ENCODE measurements around the gene NBEAL2.

Gene NBEAL2

DNA sequence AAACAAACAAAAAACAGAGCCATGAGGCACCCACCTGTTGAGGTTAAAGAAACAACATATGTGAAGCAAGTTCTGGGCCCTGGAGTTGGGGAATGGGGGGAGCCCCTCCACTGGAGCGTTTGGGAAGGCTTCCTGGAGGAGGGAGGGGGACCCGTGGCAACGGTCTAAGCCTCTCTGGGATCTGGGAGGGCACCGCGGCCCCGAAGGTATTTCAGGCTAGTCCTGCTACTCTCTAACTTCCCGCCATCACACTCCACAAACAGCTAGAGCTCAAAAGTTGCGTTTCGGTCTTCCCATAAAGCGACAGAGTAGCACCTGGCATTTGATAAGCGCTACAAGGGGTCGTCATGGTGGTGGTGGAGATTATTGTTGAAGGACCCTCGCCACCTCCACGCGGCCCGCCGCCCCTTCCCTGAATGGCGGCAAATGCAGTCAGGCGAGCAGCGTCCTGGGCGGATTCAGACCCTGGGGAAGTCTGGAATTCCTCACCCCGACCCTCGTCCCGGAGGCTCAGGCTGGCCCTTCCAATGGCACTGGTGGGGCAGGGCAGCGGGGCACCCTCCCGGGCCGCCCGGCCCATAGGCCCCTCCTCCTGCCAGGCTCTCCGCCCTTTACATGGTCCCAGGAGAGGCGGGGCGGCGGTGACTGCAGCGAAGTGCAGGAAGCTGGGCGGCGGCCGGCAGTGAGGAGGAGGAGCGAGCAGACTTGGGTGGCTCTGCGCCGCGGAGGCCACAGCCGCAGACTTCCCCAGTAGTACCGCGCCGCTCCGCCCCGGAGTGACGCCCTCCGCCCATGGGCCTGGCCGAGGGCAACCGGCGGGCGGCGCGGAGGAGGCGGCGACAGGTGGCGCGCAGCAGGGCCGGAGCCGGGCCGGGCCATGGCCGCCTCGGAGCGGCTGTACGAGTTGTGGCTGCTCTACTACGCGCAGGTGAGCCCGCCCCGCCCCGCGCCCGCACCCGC is at the start of gene NBEAL2:
TSS of gene NBEAL2 (plus strand) at position 682 of the 960 bp plus-strand sequence. CDS start at position 878, 196 bp downstream.
- peak; percentile 78 for DNase-seq

DNA sequence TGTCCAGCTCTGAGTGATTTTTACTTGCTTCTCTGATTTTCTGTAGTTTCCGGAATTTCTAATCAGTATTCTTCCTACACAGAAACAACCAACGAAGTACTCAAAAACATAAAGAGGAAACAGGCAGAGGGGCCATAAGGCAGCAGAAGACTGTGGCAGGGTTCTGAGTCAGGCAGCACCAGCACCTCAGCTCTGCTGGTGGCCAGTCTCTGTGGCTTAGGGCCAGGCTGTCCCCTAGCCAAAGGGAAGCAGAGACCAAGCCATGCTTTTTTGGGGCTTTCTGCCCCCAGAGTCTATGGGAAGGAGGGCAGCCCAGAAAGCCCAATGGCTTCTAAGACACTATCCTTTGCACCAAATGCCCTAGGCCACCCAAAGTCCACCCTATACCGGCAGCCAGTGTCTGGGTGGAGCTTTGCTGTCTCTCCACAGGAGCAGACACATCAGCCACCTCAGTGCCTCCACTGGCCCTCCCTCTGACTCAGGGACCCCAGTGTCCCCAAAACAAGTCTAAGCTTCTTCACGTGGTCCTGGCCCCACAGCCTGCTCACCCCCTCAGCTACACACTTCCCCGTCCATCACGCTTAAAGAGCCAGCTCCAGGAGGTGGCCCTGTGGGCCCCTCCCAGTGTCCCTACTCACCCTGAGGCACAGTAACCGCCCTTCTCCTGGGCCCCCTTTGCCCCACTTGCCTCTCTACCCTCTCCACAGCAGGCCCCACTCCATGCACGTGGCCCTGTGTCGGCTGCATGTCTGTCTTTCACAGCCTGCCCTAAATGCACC is 49.1 kb upstream of the NBEAL2 start:
- no peak for DNase-seq

GRCh38 chr3:46930945-46931403 is 48.5 kb upstream of the NBEAL2 start:
- no peak for DNase-seq

DNA sequence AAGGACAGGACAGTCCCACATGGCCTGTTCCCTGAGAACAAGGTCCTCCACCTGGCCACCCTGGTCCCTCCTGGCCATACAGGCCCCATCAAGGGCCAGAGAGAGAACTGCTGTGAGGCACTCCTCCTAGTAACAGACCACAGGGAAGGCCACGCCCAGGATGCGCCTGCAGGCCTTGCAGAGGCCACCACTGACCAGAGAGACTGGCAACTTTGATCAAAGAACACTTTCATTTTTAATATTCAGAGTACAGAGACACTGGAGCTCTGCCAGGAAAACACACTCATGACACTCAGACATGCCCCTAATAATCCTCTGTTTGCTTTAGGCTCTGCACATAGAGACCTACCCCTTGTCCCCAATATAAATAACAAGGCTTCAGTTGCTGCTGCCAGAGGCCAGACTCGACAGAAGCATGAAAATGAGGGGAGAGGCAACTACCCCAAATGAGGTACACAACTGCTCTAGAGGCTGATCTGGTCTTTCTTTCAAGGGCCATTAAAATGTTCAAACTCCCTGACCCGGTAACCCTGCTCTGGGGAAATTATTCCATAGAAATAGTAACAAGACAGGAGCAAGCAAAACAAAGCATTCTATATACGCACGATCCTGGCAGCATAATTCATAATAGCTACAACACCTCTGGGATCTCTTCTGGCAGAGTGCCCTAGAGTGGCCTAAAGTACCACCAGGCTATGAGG is 47.7 kb upstream of the NBEAL2 start:
- no peak for DNase-seq

- DNase-seq: no peak
Observed at GRCh38 chr3:46932455-46933225, 46.8 kb upstream of the NBEAL2 start.

DNA sequence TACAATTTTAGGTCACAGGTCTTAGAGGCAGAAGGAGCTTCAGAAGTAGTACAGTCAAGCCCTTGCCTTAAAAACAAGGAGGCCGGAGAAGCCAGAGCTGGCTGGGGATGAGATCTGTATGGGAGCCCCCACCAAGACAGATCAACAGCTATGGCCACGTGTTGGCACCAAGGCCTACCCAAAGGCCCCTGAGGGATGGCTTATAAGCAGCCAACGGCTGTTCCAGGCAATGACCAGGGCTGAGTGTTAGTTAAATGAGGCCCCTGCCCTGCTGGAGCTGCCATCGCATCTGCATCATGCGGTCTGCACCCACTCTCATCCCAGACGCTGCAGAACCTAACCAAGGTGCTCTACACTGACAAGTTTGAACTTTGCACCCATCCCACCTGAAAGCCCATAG is 46.2 kb upstream of the NBEAL2 start:
- no peak for DNase-seq

GRCh38 chr3:46934072-46934471 is 45.4 kb upstream of the NBEAL2 start:
- DNase-seq: no peak

DNA sequence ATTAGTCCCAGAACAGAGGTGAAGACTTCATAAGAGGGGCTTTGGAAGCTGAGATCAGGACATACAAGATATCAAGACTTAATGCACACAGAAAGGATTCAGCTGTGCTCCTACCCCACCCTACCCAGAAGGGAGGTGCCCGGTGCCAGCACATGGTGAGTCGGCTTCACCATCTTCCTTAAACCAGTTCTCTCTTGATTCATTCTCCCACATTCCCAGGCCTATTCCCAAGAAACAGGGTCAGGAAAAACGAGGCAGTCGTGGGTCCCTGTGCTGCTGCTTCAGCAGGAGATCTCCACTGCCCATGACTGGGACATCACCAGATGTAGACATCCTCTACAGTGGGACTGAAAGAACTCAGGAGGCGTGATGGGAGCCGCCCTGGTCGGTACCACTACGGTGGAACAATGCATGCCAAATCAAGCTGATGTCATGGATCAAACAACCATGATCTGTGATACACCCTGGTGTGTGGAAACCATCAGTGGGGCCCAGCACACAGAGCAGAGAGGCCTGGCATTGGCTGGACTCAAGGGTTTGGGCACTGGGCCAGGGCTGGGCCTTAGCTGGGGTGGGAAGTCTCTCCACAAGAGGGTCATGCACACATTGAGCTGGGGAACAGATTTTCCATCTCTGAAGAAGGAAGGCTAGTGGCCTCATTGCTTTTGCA is 44.8 kb upstream of the NBEAL2 start:
- DNase-seq: no peak

DNA sequence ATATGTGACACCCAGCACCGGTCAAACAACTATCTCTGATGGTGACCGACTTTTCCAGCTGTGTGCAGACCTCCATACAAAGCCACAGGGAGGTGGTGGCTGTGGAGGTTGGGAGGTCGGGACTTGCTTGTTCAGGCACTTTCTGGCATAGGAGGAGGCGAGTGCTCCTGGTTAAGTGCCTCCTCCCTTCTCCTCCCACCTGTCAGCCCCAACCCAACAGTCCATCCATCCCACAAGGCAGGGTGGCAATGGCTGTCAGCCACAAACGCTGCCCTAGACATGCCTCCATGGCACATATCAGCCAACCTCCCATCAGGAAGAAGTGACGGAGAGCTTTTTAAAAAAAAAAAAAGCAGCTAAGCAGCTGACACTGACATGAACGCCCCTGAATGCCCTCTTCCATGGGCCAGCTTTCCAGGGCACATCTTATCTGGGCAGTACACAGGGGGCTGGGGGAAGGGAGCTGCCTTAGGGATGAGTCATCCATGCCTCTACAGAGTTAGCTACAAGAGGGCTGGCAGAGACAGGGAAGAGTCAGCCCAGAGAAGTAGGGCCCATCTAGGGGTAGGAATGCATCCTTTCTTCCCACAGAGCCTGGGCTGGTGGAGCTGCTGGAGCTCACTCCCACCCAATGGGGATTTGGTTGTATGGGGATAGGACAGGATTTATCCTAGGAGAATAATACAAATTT is 44.2 kb upstream of the NBEAL2 start:
- no peak for DNase-seq

DNA sequence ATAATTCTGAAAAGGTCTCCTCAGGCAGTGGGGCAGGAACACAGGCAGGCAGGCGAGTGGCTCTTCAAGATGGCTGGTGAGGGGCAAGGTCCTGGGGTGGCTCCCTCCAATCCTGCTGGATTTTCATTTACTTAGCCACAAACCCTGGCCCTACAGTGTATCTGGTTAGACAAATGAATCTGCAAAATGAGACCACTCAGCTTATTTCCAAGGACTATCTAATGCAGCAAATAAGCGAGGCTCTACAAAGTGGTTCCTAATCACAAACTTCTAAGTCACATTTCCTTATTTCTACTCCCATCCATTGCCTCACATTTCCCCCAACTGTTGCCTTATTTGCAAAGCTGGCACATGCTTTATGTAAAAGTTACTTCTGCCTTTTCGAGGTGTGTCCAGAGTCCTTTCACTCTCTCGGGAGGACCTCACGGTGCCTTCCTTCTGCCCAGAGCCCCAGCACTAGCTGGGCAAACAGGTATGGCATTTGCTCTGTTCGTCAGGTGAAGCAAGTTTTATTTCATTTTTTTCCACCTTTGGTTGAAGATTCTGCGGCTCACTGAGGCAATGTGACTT is 43.4 kb upstream of the NBEAL2 start:
- DNase-seq: no peak

GRCh38 chr3:46936733-46937250 is 42.7 kb upstream of the NBEAL2 start:
- no peak for DNase-seq

DNA sequence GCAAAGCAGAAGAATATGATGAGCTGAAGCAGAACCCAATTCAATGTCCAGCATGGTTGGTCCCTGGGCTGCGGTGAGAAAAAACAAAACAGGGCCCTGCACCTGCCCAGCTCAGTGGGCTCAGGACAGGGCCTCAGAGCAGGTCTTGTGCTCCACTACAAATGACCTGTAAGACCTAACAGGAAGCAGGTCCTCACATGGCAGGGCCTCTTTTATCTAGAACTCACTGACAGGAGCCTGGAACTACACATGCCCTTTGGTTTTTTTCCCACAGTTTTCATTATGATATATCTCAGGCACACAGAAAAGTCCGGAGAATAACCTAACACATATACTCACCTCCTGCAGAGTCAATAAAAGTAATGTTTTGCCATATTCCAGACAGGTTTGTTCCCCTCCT is 41.3 kb upstream of the NBEAL2 start:
- no peak for DNase-seq

GRCh38 chr3:46939578-46940445 is 39.7 kb upstream of the NBEAL2 start:
- no peak for DNase-seq

DNA sequence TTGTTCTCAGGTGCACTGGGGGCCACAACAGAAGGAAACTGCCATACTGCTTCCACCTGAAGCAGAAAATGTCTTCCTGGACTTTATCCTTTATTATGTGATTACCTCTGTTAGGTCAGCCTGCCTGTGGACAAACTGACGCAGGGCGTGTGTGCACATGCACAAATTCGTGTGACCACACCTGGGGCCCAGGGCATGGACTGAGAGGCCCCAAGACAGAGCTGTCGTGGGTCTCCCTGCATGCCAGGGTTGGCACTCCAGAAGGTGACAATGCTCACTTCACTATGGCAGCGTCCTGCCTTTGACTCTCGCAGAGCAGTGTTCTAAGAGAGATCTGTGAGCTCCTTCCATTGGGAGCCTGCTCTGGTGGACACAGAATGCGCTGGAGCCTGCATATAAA is 37.4 kb upstream of the NBEAL2 start:
- no peak for DNase-seq

GRCh38 chr3:46942481-46943236 is 36.8 kb upstream of the NBEAL2 start:
- DNase-seq: no peak

DNA sequence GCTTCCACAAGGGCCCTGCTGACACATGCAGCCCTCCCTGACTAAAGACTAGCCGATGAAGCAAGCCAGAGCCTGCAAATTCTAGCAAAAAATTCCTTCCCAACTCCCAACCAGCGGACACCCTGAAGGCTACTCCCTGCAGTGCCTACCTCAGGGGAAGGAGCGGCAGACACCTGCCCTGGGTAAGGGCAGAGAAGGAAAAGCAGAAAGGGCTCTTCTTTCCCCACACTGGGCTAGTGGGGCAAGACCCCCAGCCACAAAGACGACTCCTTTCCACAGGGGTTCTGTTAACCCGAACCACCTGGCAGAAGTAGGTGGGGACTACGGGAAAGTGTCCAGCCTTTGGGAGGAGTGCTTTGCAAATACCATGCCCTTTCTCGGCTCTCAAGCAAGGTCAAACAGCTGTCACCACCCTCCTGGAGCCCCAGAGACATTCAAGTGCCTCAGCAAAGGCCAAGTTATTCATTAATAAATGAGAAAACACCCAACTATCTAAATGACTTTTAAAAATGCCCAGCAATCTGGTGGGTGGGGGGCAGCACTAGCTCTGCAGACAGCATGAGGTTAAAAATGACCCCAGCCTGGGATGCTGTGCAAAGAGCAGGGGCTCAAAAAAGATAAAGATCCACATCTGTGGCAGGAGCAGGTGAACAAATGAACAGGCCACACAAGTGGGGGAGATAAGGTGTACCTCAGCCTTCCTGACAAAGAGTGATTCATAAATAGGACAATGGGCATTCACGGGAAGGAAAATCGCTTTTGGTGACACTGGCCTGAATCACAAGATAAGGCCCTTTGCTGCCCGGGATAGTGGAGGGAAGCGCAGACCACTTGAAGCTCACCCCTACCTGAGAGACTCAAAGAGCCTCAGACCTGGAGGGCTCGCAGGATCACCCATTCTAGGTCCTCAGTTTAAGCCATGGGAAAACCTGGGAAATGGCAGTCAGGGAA is 36.0 kb upstream of the NBEAL2 start:
- DNase-seq: no peak

DNA sequence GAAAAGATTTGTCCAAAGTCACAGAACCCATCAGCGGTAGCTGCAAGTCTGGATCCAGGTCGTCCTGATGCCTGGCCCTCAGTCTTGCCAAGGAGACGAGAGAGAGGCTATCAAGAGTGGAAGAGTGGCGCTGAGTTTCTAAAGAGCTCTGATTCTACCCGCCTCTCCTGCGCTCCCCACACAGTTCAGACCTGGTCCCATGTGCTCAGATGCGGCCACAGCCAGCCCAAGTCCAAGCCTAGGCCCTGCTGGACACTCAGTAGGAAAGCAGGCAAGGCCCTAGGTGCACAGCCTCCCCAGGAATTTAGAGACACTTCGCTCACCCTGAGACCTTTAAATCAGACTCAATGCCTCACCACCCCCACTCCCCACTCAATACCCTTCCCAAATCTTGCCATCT is 35.3 kb upstream of the NBEAL2 start:
- DNase-seq: no peak

- DNase-seq: no peak
Observed at GRCh38 chr3:46946416-46946815, 33.0 kb upstream of the NBEAL2 start.
